IMR-90 (cell line): ENCODE data around the gene JAKMIP2. TPM values are rescaled to one million over a fixed set of nuclear protein-coding genes. Genes with fewer than 3 reads are reported as not detected.

Experiments used
- ATAC-seq: fragments of 200-7000 bp; cut with Tn5 transposase; 2 replicates; pipeline ENCODE4 v1.9.1; 2020; ENCODE audit warnings: low read depth, mild to moderate bottlenecking, moderate library complexity
- BruUV-seq: library from RNA; stranded (reverse); fragments of 400-500 nt; replicated peaks from 2 replicates; lab custom pipeline; 2021; lab: Mats Ljungman, UMichigan
- CTCF ChIA-PET: fragments of 300-600 bp; formaldehyde crosslinking; extraction: SDS; loops from one replicate; lab custom pipeline; 2021; ENCODE audit warnings: antibody characterized with exemption; lab: Yijun Ruan, JAX
- POLR2A ChIA-PET: fragments of 300-600 bp; sonication (Branson Sonifier 250); formaldehyde crosslinking; loops from one replicate; lab custom pipeline; 2022; ENCODE audit warnings: antibody characterized with exemption; ENCODE audit not compliant: unreplicated experiment; lab: Charles Lee
- DNase-seq: peaks from one replicate; pipeline ENCODE4 v3.0.0; 2013
- H2AFZ ChIP-seq: replicated peaks from 2 replicates; pipeline ENCODE3; 2013; ENCODE audit warnings: low read length, mild to moderate bottlenecking; ENCODE audit not compliant: poor library complexity
- H2AK5ac ChIP-seq: 2 replicates; pipeline ENCODE4 v1.6.1; 2013; ENCODE audit warnings: low read depth, low read length, inconsistent platforms
- H2AK9ac ChIP-seq: replicated peaks from 2 replicates; pipeline ENCODE3; 2013; ENCODE audit warnings: mild to moderate bottlenecking, low read depth, low read length, moderate library complexity; ENCODE audit not compliant: poor library complexity
- H2BK120ac ChIP-seq: 2 replicates; pipeline ENCODE4 v1.6.1; 2013; ENCODE audit warnings: low read depth, low read length, inconsistent platforms
- H2BK15ac ChIP-seq: 3 replicates; pipeline ENCODE4 v1.6.1; 2013; ENCODE audit warnings: low read depth, low read length, inconsistent platforms
- H2BK20ac ChIP-seq: 2 replicates; pipeline ENCODE4 v1.6.1; 2013; ENCODE audit warnings: low read depth, mild to moderate bottlenecking, inconsistent platforms, low read length, moderate library complexity
- H2BK5ac ChIP-seq: 2 replicates; pipeline ENCODE4 v1.6.1; 2013; ENCODE audit warnings: mild to moderate bottlenecking, low read depth, low read length, inconsistent platforms; ENCODE audit not compliant: poor library complexity, severe bottlenecking
- H3K14ac ChIP-seq: replicated peaks from 2 replicates; pipeline ENCODE4 v1.6.1; 2013; ENCODE audit warnings: low read depth, low read length, inconsistent platforms
- H3K18ac ChIP-seq: 2 replicates; pipeline ENCODE4 v1.6.1; 2013; ENCODE audit warnings: low read depth, low read length, control low read depth
- H3K23ac ChIP-seq: 2 replicates; pipeline ENCODE4 v1.6.1; 2013; ENCODE audit warnings: low read depth, low read length, inconsistent platforms
- H3K27ac ChIP-seq: 2 replicates; pipeline ENCODE4 v1.5.1; 2013; ENCODE audit warnings: mild to moderate bottlenecking, control low read depth, low read length; ENCODE audit not compliant: insufficient read depth
- H3K27me3 ChIP-seq: 2 replicates; pipeline ENCODE4 v1.6.1; 2013; ENCODE audit warnings: low read length; ENCODE audit not compliant: control insufficient read depth, insufficient read depth
- H3K36me3 ChIP-seq: 2 replicates; pipeline ENCODE4 v1.6.1; 2013; ENCODE audit warnings: low read length, mixed read lengths; ENCODE audit not compliant: control insufficient read depth, insufficient read depth
- H3K4ac ChIP-seq: 2 replicates; pipeline ENCODE4 v1.6.1; 2013; ENCODE audit warnings: low read depth, low read length, inconsistent platforms
- H3K4me1 ChIP-seq: 2 replicates; pipeline ENCODE4 v1.6.1; 2013; ENCODE audit warnings: low read length, mixed read lengths; ENCODE audit not compliant: control insufficient read depth, insufficient read depth
- H3K4me2 ChIP-seq: 2 replicates; pipeline ENCODE4 v1.6.1; 2013; ENCODE audit warnings: low read depth, mild to moderate bottlenecking, control low read depth, low read length, moderate library complexity
- H3K4me3 ChIP-seq: 2 replicates; pipeline ENCODE4 v1.5.1; 2013; ENCODE audit warnings: low read depth, mild to moderate bottlenecking, control low read depth, low read length, moderate library complexity; ENCODE audit not compliant: insufficient read depth
- H3K56ac ChIP-seq: 2 replicates; pipeline ENCODE4 v1.6.1; 2013; ENCODE audit warnings: low read length, inconsistent platforms; ENCODE audit not compliant: insufficient read depth; ENCODE audit errors: extremely low read depth
- H3K79me1 ChIP-seq, 2 experiments: 2 replicates each; pipeline ENCODE4 v1.6.1; 2013; ENCODE audit warnings: low read length in 2 of 2, inconsistent platforms in 1 of 2, low read depth in 1 of 2
- H3K9ac ChIP-seq: 2 replicates; pipeline ENCODE4 v1.6.1; 2013; ENCODE audit warnings: low read depth, low read length, control low read depth
- H3K9me1 ChIP-seq: 2 replicates; pipeline ENCODE4 v1.6.1; 2013; ENCODE audit warnings: low read length, inconsistent platforms; ENCODE audit not compliant: insufficient read depth
- H3K9me3 ChIP-seq: 2 replicates; pipeline ENCODE4 v1.6.1; 2013; ENCODE audit warnings: low read length; ENCODE audit not compliant: control insufficient read depth, insufficient read depth
- H4K20me1 ChIP-seq: 2 replicates; pipeline ENCODE4 v1.6.1; 2013; ENCODE audit warnings: low read length, inconsistent platforms; ENCODE audit not compliant: insufficient read depth
- H4K5ac ChIP-seq: 2 replicates; pipeline ENCODE4 v1.6.1; 2013; ENCODE audit warnings: mild to moderate bottlenecking, low read depth, low read length, control low read depth
- H4K8ac ChIP-seq, 2 experiments: 2 replicates each; pipeline ENCODE4 v1.6.1; 2013; ENCODE audit warnings: low read depth in 2 of 2, low read length in 2 of 2, control low read depth in 1 of 2, inconsistent platforms in 1 of 2
- H4K91ac ChIP-seq: 2 replicates; pipeline ENCODE4 v1.6.1; 2013; ENCODE audit warnings: low read depth, low read length, inconsistent platforms; ENCODE audit not compliant: insufficient read depth
- CHD1 ChIP-seq: IDR thresholded peaks from 2 replicates; pipeline ENCODE4 v1.6.1; 2012; ENCODE audit warnings: low read depth, low read length, improper control_type of control experiment
- MAFK ChIP-seq: IDR thresholded peaks from 2 replicates; pipeline ENCODE4 v1.6.1; 2012; ENCODE audit warnings: low read depth, low read length, improper control_type of control experiment
- WGBS, 2 experiments: methylation state at CpG; one replicate each; pipeline versions ENCODE4 v1.1.5 to v1.1.7; 2013; ENCODE audit warnings: missing lambda C conversion rate in 2 of 2; ENCODE audit not compliant: insufficient read length in 1 of 2; ENCODE audit errors: extremely low coverage in 2 of 2; 5-methylcytosine and 5-hydroxymethylcytosine counted together
- dilution Hi-C: fragments of 300-500 bp; cut with HindIII; formaldehyde crosslinking; loops from one replicate; pipeline ENCODE4 v1.14.3; 2018; ENCODE audit warnings: low sequenced_read_pairs; ENCODE audit not compliant: unreplicated experiment
- in situ Hi-C: fragments of 300-500 bp; cut with MboI; formaldehyde crosslinking; loops from 3 replicates; pipeline ENCODE4 v1.14.3; 2019; ENCODE audit warnings: low sequenced_read_pairs, inconsistent platforms, mixed read lengths
- intact Hi-C: fragments of 100-400 bp; cut with micrococcal nuclease; formaldehyde crosslinking; loops from 2 replicates; pipeline ENCODE4 v1.10.0; 2022
- polyA plus RNA-seq, 3 experiments: library from polyadenylated mRNA; depleted of rRNA; stranded (reverse); fragments of >200 nt; gene quantifications; 2 replicates each; pipeline ENCODE4 v1.2.3, GENCODE V29; 2012; ENCODE audit warnings: low replicate concordance in 1 of 3
- total RNA-seq: library from RNA; depleted of rRNA; stranded (reverse); fragments of >200 nt; gene quantifications from 2 replicates; pipeline ENCODE4 v1.2.3, GENCODE V29; 2012
- TF ChIP-seq, protein P1 (sequence below): fragments of 150-350 bp; IDR thresholded peaks from 2 replicates; pipeline ENCODE4 v1.6.1; 2016; ENCODE audit warnings: low read depth, mild to moderate bottlenecking, low read length, moderate library complexity, borderline replicate concordance

JAKMIP2 gene
- total and polyA plus RNA-seq, 2 of the 4 experiments (the other 2 are of a cell fraction): under 0.01 TPM; not detected in 1

- BruUV-seq: no TSS peak
- H2BK120ac ChIP-seq: no peak overlapping the region
- no peak overlapping the region for H3K56ac ChIP-seq
- H3K18ac ChIP-seq: no peak overlapping the region
- WGBS, 2 experiments: 100% methylated on average over 4 of the region's 15 CpGs; no CpG with 5 or more reads in 1 of the 2 experiments
- H4K20me1 ChIP-seq: no peaks in the 10 kb centered on the region
- H3K9ac ChIP-seq: no peak overlapping the region
- ChIA-PET CTCF (interaction anchor here (0.9 kb wide), 1 partner anchor 9 kb away, joined by 9 read pairs; no protein-coding TSS in a partner anchor), POLR2A (no interaction called here)
- H2AK5ac ChIP-seq: no peak overlapping the region
- no peak overlapping the region for H4K91ac ChIP-seq
- no peak overlapping the region for H2AK9ac ChIP-seq
- H3K4me1 ChIP-seq: no peaks in the 10 kb centered on the region
- intact Hi-C loops (no loop called here), dilution Hi-C loops (no loop called here), in situ Hi-C loops (no loop called here)
- no peak overlapping the region for H2BK15ac ChIP-seq
- no peaks in the 10 kb centered on the region for H3K27me3 ChIP-seq
- H4K5ac ChIP-seq: no peak overlapping the region
- H3K4ac ChIP-seq: no peak overlapping the region
- no peak overlapping the region for H2AFZ ChIP-seq
- ATAC-seq: no peak
- no peak overlapping the region for H3K14ac ChIP-seq
- no peak overlapping the region for H3K4me3 ChIP-seq
- no peak overlapping the region for H4K8ac ChIP-seq
- no peak overlapping the region for H3K23ac ChIP-seq
- no peaks in the 10 kb centered on the region for H3K9me1 ChIP-seq
- no peaks in the 10 kb centered on the region for H3K79me1 ChIP-seq
- no peaks in the 10 kb centered on the region for H3K9me3 ChIP-seq
- H2BK20ac ChIP-seq: no peak overlapping the region
- no peak overlapping the region for H2BK5ac ChIP-seq
- H3K36me3 ChIP-seq: no peaks in the 10 kb centered on the region
- DNase-seq: no peak
- H3K4me2 ChIP-seq: no peak overlapping the region
- H3K27ac ChIP-seq: no peak overlapping the region
- TF ChIP-seq MAFK: peak; percentile 68
- no peak for TF ChIP-seq CHD1
- TF ChIP-seq, protein P1, sequence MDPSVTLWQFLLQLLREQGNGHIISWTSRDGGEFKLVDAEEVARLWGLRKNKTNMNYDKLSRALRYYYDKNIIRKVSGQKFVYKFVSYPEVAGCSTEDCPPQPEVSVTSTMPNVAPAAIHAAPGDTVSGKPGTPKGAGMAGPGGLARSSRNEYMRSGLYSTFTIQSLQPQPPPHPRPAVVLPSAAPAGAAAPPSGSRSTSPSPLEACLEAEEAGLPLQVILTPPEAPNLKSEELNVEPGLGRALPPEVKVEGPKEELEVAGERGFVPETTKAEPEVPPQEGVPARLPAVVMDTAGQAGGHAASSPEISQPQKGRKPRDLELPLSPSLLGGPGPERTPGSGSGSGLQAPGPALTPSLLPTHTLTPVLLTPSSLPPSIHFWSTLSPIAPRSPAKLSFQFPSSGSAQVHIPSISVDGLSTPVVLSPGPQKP: no peak
These were observed 146.4 kb downstream of the JAKMIP2 start for GRCh38 chr5:147635882-147636728.
